Measurements from ENCODE around the gene LEAP2. TPM values are rescaled to one million over a fixed set of nuclear protein-coding genes. Genes with fewer than 3 reads are reported as not detected.
A peak's percentile ranks its signal among the peaks of the same experiment; 100 is the strongest.

LEAP2 gene
- total RNA-seq, 1 donor from 2014 or later = 1.7 TPM

DNA sequence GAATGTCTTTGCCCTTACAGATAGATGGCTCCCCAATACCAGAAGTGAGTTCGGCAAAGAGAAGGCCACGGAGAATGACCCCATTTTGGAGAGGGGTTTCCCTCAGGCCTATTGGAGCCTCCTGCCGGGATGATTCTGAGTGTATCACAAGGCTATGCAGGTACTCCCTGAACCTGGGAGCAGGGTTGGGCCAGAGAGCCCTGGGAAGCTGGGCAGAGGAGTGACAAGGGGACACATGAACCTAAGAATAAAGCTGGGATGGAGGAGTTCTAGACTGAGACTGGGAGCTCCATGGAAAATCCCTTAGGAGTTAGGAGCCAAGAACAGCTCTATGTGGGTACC lies 433 bp downstream of the LEAP2 start:
- H3K27ac ChIP-seq = no peak overlapping the region
- H3K4me3 ChIP-seq = no peak overlapping the region
- no peaks in the 10 kb centered on the region for H3K9me3 ChIP-seq
- no peak for ATAC-seq
- intact Hi-C loops (cut with DNase I) = no loop called here
- TF ChIP-seq CTCF (IDR thresholded peaks at IDR 0.05) = no peak
- H3K27me3 ChIP-seq (ENCODE audit: low read depth) = no peaks in the 10 kb centered on the region
- H3K4me1 ChIP-seq = peaks cover 5% of the 10 kb centered on the region
- H3K36me3 ChIP-seq = peaks cover 55% of the 10 kb centered on the region
- DNase-seq = no peak

- DNase-seq = no peak
- no peaks in the 10 kb centered on the region for H3K27me3 ChIP-seq (ENCODE audit: low read depth)
- H3K4me1 ChIP-seq = peaks cover 5% of the 10 kb centered on the region
- intact Hi-C loops (cut with DNase I) = no loop called here
- no peak overlapping the region for H3K27ac ChIP-seq
- no peak overlapping the region for H3K4me3 ChIP-seq
- H3K9me3 ChIP-seq = no peaks in the 10 kb centered on the region
- ATAC-seq = peak in 1 of 2 donors; percentile 26
- peaks cover 58% of the 10 kb centered on the region for H3K36me3 ChIP-seq
- no peak for TF ChIP-seq CTCF (IDR thresholded peaks at IDR 0.05)
Observed at GRCh38 chr5:132876020-132876759, 2.7 kb downstream of the LEAP2 start.

DNA sequence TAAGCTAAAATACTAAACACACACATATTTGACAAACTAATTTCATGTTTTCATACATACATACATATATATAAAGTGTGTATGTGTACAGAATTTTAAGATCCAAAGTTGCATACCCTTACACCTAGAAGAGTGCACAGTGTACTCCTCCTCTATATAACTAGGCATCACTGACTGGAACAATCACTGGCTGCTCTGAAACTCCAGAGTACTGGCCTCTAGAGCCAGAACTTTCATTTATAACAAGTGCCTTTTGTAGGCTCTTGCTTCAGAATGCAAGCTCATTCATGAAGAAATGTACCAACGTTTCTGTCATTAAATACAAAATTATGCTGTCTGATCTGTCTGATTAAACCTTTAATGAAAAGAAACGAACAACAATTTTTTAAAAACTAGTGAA lies 4.0 kb downstream of the LEAP2 start:
- Histone ChIP-seq H3K4me3 (no peak overlapping the region), H3K27ac (no peak overlapping the region), H3K36me3 (peaks cover 66% of the 10 kb centered on the region), H3K27me3 (ENCODE audit: low read depth) (no peaks in the 10 kb centered on the region), H3K4me1 (peaks cover 5% of the 10 kb centered on the region), H3K9me3 (no peaks in the 10 kb centered on the region)
- intact Hi-C loops (cut with DNase I) = no loop called here
- no peak for DNase-seq
- ATAC-seq = no peak
- no peak for TF ChIP-seq CTCF (IDR thresholded peaks at IDR 0.05)

DNA sequence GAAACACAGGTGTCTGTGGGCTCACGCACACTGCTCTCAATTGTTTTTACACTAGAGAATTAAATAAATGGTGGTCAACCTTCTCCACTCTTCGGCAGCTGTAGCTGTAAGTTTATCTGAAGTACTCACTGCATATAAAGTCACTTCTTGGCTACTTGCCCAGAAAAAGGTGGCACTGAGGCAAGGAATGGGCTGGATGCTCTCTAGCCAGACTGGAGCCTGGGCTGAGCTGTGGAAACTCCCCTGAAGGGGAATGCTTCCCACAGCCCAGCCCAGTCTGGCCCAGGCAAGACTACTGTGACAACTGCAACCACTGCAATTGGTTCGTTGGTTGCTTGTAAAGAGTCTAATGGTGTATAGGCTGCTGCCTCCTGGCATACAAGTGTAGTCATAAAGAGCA lies 4.5 kb downstream of the LEAP2 start:
- Histone ChIP-seq H3K27me3 (ENCODE audit: low read depth) (no peaks in the 10 kb centered on the region), H3K4me3 (no peak overlapping the region), H3K4me1 (peaks cover 3% of the 10 kb centered on the region), H3K9me3 (no peaks in the 10 kb centered on the region), H3K27ac (no peak overlapping the region), H3K36me3 (peaks cover 71% of the 10 kb centered on the region)
- peak; percentile 65 to 75 for ATAC-seq
- no peak for TF ChIP-seq CTCF (IDR thresholded peaks at IDR 0.05)
- intact Hi-C loops (cut with DNase I) = no loop called here
- no peak for DNase-seq

DNA sequence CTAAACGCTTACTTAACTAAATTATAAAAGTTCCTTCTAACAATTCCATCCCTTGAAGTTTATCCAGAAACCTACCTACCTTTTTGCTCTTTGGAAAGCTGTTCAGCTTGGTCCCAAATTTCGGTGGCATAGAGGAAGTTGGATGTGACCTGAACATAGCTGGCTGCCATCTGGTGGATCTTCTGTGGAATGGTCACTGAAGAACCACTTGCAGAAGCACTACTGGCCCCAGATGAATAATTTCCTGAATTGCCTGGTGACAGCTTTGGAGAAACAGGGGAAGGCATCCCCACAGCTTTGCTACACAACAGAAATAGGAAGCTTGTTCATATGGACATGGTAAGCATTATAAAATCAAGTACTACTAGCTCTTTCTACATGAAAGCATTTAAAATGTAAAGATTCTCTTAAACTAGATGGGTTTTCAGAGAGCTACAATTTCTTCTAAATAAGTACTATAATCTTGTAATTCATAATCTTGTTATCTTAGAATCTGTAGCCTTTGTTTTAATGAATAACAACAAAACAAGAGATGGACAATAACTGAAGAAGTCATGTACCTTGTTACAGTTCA lies 9.9 kb downstream of the LEAP2 start:
- Histone ChIP-seq H3K4me3 (no peak overlapping the region), H3K27me3 (ENCODE audit: low read depth) (no peaks in the 10 kb centered on the region), H3K4me1 (no peaks in the 10 kb centered on the region), H3K9me3 (no peaks in the 10 kb centered on the region), H3K27ac (no peak overlapping the region), H3K36me3 (peaks cover 100% of the 10 kb centered on the region)
- intact Hi-C loops (cut with DNase I) = no loop called here
- peak; percentile 67 for TF ChIP-seq CTCF (IDR thresholded peaks at IDR 0.05)
- DNase-seq = no peak
- ATAC-seq = peak; percentile 84 to 88
